ENCODE results near the gene ZNRD2. TPM values are rescaled to one million over a fixed set of nuclear protein-coding genes. Genes with fewer than 3 reads are reported as not detected.
"Not testable (repeated sequence)": the region's sequence is repeated elsewhere in the genome, so short reads cannot be mapped to it uniquely, and the experiment has no call there.

ZNRD2 gene
- total RNA-seq, 3 donors from 2014 or later = 120 to 148 (median 136) TPM

GRCh38 chr11:65558002-65558929 lies 12.0 kb upstream of the ZNRD2 start, which contains the start of gene LTBP3:
LTBP3 (minus strand) TSS chr11:65558359; CDS start chr11:65557959, 400 bp downstream.
- DNase-seq (peak; percentile 33), ATAC-seq (peak; percentile 36 to 41)
- no peaks in the 10 kb centered on the region for H3K9me3 Mint-ChIP-seq
- H3K4me3 Mint-ChIP-seq = peak within 1 kb of the TSS; percentile 81
- no peaks in the 10 kb centered on the region for H3K36me3 Mint-ChIP-seq (ENCODE audit: insufficient read depth)
- H3K27me3 Mint-ChIP-seq (ENCODE audit: low read depth) = no peaks in the 10 kb centered on the region
- H3K4me1 Mint-ChIP-seq (ENCODE audit: low read depth) = peaks cover 57% of the 10 kb centered on the region

GRCh38 chr11:65558930-65559509 lies 11.3 kb upstream of the ZNRD2 start:
- Mint-ChIP-seq H3K9me3 (no peaks in the 10 kb centered on the region), H3K4me3 (peak overlapping the region; percentile 65), H3K4me1 (ENCODE audit: low read depth) (peaks cover 60% of the 10 kb centered on the region), H3K36me3 (ENCODE audit: insufficient read depth) (no peaks in the 10 kb centered on the region), H3K27me3 (ENCODE audit: low read depth) (no peaks in the 10 kb centered on the region)
- ATAC-seq = no peak
- no peak for DNase-seq

GRCh38 chr11:65559535-65559934 lies 10.7 kb upstream of the ZNRD2 start:
- DNase-seq (no peak), ATAC-seq (peak; percentile 51 to 55)
- Mint-ChIP-seq H3K9me3 (no peaks in the 10 kb centered on the region), H3K36me3 (ENCODE audit: insufficient read depth) (no peaks in the 10 kb centered on the region), H3K27me3 (ENCODE audit: low read depth) (no peaks in the 10 kb centered on the region), H3K4me1 (ENCODE audit: low read depth) (peaks cover 57% of the 10 kb centered on the region), H3K4me3 (peak overlapping the region; percentile 65)

- Mint-ChIP-seq H3K4me3 (peak overlapping the region; percentile 19), H3K27me3 (ENCODE audit: low read depth) (no peaks in the 10 kb centered on the region), H3K4me1 (ENCODE audit: low read depth) (peaks cover 55% of the 10 kb centered on the region), H3K9me3 (no peaks in the 10 kb centered on the region), H3K36me3 (ENCODE audit: insufficient read depth) (no peaks in the 10 kb centered on the region)
- ATAC-seq (no peak), DNase-seq (no peak)
Observed at GRCh38 chr11:65559951-65560537, 10.2 kb upstream of the ZNRD2 start.

DNA sequence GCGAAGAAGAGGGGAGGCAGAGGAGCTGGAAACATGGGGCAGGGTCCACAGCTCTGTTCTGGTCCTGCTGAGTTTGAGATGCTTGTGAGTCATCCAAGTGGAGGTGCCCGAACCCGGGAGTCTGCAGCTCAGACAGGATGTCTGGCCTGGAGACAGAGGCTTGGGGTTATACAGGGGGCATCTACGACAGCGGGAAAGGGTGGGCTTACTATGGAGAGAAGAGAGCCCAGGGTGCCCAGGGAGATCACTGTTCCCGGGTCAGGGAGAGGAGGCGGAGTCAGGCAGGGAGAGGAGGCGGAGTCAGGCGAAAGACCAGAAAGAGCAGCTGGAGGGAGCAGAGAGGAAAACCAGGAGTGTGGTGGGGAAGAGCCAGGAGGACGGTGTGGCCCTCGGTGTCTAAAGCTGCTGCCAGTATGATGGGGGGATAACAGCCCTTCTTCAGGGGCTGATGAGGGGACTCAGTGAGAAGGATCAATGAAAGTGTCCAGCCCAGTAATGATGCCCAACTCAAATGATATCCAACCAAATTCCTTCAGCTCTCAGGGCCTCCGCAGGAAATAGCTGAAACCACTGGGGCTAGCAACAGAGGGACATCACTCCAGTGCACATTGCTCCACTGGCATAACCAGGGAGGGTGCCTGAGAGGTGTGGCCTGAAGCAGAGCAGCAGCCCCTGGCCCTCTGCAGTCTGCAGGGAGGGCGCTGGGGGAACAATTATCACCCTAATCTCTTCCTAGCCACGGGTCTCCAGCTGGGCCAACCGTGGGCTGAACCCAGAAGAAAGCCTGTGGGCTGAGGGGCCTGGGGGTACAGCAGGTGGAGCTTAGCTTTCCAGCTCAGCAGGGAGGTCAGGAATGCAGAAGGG lies 9.5 kb upstream of the ZNRD2 start:
- DNase-seq (no peak), ATAC-seq (no peak)
- H3K4me1 Mint-ChIP-seq (ENCODE audit: low read depth) = peaks cover 55% of the 10 kb centered on the region
- H3K9me3 Mint-ChIP-seq = no peaks in the 10 kb centered on the region
- no peaks in the 10 kb centered on the region for H3K27me3 Mint-ChIP-seq (ENCODE audit: low read depth)
- no peaks in the 10 kb centered on the region for H3K36me3 Mint-ChIP-seq (ENCODE audit: insufficient read depth)
- no peak overlapping the region for H3K4me3 Mint-ChIP-seq

- Mint-ChIP-seq H3K9me3 (no peaks in the 10 kb centered on the region), H3K4me1 (ENCODE audit: low read depth) (peaks cover 57% of the 10 kb centered on the region), H3K27me3 (ENCODE audit: low read depth) (no peaks in the 10 kb centered on the region), H3K36me3 (ENCODE audit: insufficient read depth) (no peaks in the 10 kb centered on the region), H3K4me3 (no peak overlapping the region)
- DNase-seq (no peak), ATAC-seq (no peak)
Observed at GRCh38 chr11:65562020-65562419, 8.3 kb upstream of the ZNRD2 start.

- Mint-ChIP-seq H3K9me3 (no peaks in the 10 kb centered on the region), H3K36me3 (ENCODE audit: insufficient read depth) (no peaks in the 10 kb centered on the region), H3K4me3 (no peak overlapping the region), H3K4me1 (ENCODE audit: low read depth) (peaks cover 55% of the 10 kb centered on the region), H3K27me3 (ENCODE audit: low read depth) (no peaks in the 10 kb centered on the region)
- no peak for DNase-seq
- ATAC-seq = no peak
Observed at GRCh38 chr11:65562788-65563187, 7.5 kb upstream of the ZNRD2 start.

DNA sequence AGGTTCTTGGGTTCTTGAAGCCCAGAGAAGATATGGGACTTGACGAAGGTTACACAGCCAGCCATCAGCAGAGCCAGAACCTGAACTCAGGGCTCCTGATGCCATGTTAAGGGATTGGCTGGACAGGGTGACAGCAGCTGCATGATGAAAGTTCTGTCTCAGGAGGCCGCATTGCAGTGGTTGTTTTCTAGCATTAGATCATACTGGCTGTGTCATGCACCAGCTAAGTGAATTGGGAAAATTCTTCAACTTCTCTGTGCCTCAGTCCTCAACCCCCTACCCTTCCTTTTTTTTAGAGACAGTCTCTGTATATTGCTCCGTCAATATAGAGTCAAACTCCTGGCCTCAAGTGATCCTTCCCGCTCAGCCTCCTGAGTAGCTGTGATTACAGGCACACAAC lies 6.7 kb upstream of the ZNRD2 start:
- Mint-ChIP-seq H3K27me3 (ENCODE audit: low read depth) (no peaks in the 10 kb centered on the region), H3K9me3 (no peaks in the 10 kb centered on the region), H3K4me1 (ENCODE audit: low read depth) (peaks cover 62% of the 10 kb centered on the region), H3K4me3 (no peak overlapping the region), H3K36me3 (ENCODE audit: insufficient read depth) (peaks cover 3% of the 10 kb centered on the region)
- DNase-seq (no peak), ATAC-seq (no peak)

DNA sequence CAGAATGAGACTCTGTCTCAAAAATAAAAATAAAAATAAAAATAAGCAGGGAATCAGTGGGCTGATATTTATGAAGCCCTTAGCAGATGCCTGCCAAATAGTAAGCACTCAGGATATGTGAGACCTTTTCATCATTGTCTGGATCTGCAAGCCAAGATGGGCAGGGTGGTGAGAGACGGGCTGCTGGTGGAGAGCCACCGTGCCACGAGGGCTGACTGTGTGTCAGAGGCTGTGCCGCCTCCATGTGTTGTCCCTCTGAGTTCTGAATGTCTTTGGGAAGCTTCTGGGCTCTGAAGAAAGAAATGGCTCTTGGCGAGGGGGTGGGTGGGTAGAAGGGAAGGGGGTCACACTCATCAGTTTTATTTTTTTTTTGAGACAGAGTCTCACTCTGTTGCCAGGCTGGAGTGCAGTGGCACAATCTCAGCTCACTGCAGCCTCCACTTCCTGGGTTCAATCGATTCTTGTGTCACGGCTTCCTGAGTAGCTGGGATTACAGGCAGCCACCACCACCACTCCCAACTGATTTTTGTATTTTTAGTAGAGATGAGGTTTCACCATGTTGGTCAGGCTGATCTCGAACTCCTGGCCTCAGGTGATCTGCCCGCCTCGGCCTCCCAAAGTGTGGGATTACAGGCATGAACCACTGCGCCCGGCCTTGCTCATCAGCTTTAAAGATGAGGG lies 5.3 kb upstream of the ZNRD2 start:
- not testable (repeated sequence) for H3K9me3 Mint-ChIP-seq; DNase-seq; H3K36me3 Mint-ChIP-seq (ENCODE audit: insufficient read depth); ATAC-seq; H3K4me3 Mint-ChIP-seq; H3K27me3 Mint-ChIP-seq (ENCODE audit: low read depth)
- H3K4me1 Mint-ChIP-seq (ENCODE audit: low read depth) = peaks cover 59% of the 10 kb centered on the region

GRCh38 chr11:65565624-65566453 lies 4.4 kb upstream of the ZNRD2 start:
- peaks cover 6% of the 10 kb centered on the region for H3K36me3 Mint-ChIP-seq (ENCODE audit: insufficient read depth)
- H3K4me1 Mint-ChIP-seq (ENCODE audit: low read depth) = peaks cover 55% of the 10 kb centered on the region
- no peaks in the 10 kb centered on the region for H3K9me3 Mint-ChIP-seq
- H3K27me3 Mint-ChIP-seq (ENCODE audit: low read depth) = no peaks in the 10 kb centered on the region
- DNase-seq (no peak), ATAC-seq (no peak)
- H3K4me3 Mint-ChIP-seq = peak overlapping the region; percentile 52

- DNase-seq = no peak
- Mint-ChIP-seq H3K9me3 (no peaks in the 10 kb centered on the region), H3K27me3 (ENCODE audit: low read depth) (no peaks in the 10 kb centered on the region), H3K4me1 (ENCODE audit: low read depth) (peaks cover 66% of the 10 kb centered on the region), H3K4me3 (peak overlapping the region; percentile 99), H3K36me3 (ENCODE audit: insufficient read depth) (peaks cover 14% of the 10 kb centered on the region)
- peak; percentile 30 to 37 for ATAC-seq
Observed at GRCh38 chr11:65569164-65569972, 909 bp upstream of the ZNRD2 start.

DNA sequence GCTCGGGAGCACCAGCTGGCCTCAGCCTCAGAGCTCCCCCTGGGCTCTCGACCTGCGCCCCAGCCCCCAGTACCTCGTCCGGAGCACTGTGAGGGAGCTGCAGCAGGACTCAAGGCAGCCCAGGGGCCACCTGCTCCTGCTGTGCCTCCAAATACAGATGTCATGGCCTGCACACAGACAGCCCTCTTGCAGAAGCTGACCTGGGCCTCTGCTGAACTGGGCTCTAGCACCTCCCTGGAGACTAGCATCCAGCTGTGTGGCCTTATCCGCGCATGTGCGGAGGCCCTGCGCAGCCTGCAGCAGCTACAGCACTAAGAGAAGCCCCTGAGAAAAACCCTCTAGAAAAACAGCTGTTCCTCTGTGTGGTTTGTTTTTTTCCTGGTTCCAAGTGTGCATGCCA lies 1.1 kb downstream of the ZNRD2 start:
- Mint-ChIP-seq H3K36me3 (ENCODE audit: insufficient read depth) (peaks cover 14% of the 10 kb centered on the region), H3K4me1 (ENCODE audit: low read depth) (peaks cover 61% of the 10 kb centered on the region), H3K4me3 (peak overlapping the region; percentile 99), H3K9me3 (no peaks in the 10 kb centered on the region), H3K27me3 (ENCODE audit: low read depth) (no peaks in the 10 kb centered on the region)
- ATAC-seq (no peak), DNase-seq (no peak)

All from activated T-cell treated with anti-CD3 and anti-CD28 coated beads, Interleukin-2, amount 50 U/mL, for 4 hours (primary cell).